GM18517 (cell line): ENCODE results near the gene SPCS3.
A peak's percentile ranks its signal among the peaks of the same experiment; 100 is the strongest.
"Not testable (repeated sequence)": the region's sequence is repeated elsewhere in the genome, so short reads cannot be mapped to it uniquely, and the experiment has no call there.

ENCODE experiments used
- ATAC-seq: cut with Tn5 transposase; IDR thresholded peaks from one replicate; pipeline ENCODE4 v1.9.1; 2021; ENCODE audit warnings: mild to moderate bottlenecking, moderate library complexity; ENCODE audit not compliant: unreplicated experiment

Gene SPCS3

GRCh38 chr4:176319704-176320339 lies at the start of gene SPCS3:
SPCS3 (plus strand) TSS chr4:176319966; CDS start chr4:176320077, 111 bp downstream.
- ATAC-seq = peak; percentile 73

GRCh38 chr4:176270669-176271068 lies 49.1 kb upstream of the SPCS3 start:
- ATAC-seq = no peak

GRCh38 chr4:176271749-176272148 lies 48.0 kb upstream of the SPCS3 start:
- no peak for ATAC-seq

GRCh38 chr4:176272799-176273198 lies 47.0 kb upstream of the SPCS3 start:
- no peak for ATAC-seq

GRCh38 chr4:176273736-176274135 lies 46.0 kb upstream of the SPCS3 start:
- ATAC-seq = no peak

GRCh38 chr4:176274441-176274840 lies 45.3 kb upstream of the SPCS3 start:
- ATAC-seq = no peak

- ATAC-seq = no peak
Observed at GRCh38 chr4:176276710-176277109, 43.1 kb upstream of the SPCS3 start.

GRCh38 chr4:176277162-176277904 lies 42.4 kb upstream of the SPCS3 start:
- ATAC-seq = peak; percentile 74

GRCh38 chr4:176279560-176279959 lies 40.2 kb upstream of the SPCS3 start:
- ATAC-seq = not testable (repeated sequence)

GRCh38 chr4:176286728-176287127 lies 33.0 kb upstream of the SPCS3 start:
- no peak for ATAC-seq

- ATAC-seq = no peak
Observed at GRCh38 chr4:176287546-176287945, 32.2 kb upstream of the SPCS3 start.

GRCh38 chr4:176288020-176288419 lies 31.7 kb upstream of the SPCS3 start:
- no peak for ATAC-seq

- ATAC-seq = no peak
Observed at GRCh38 chr4:176289561-176289960, 30.2 kb upstream of the SPCS3 start.

- ATAC-seq = no peak
Observed at GRCh38 chr4:176290520-176290919, 29.2 kb upstream of the SPCS3 start.

GRCh38 chr4:176291748-176292147 lies 28.0 kb upstream of the SPCS3 start:
- no peak for ATAC-seq

GRCh38 chr4:176292920-176293319 lies 26.8 kb upstream of the SPCS3 start:
- ATAC-seq = no peak

- no peak for ATAC-seq
Observed at GRCh38 chr4:176293660-176294059, 26.1 kb upstream of the SPCS3 start.

- ATAC-seq = not testable (repeated sequence)
Observed at GRCh38 chr4:176295907-176296306, 23.9 kb upstream of the SPCS3 start.

- ATAC-seq = no peak
Observed at GRCh38 chr4:176298664-176299063, 21.1 kb upstream of the SPCS3 start.

- ATAC-seq = no peak
Observed at GRCh38 chr4:176300036-176300435, 19.7 kb upstream of the SPCS3 start.

GRCh38 chr4:176300565-176300964 lies 19.2 kb upstream of the SPCS3 start:
- ATAC-seq = no peak
